Astrocyte of the spinal cord (primary cell): ENCODE measurements around the gene NPR2.

ENCODE experiments used
- DNase-seq: peaks from one replicate; pipeline ENCODE4 v3.0.0; 2011; ENCODE audit warnings: low read depth, low spot score
- H3K4me3 ChIP-seq: 2 replicates; pipeline ENCODE4 v1.5.1; 2011; ENCODE audit warnings: low read depth, mild to moderate bottlenecking, low read length, moderate library complexity
- CTCF ChIP-seq: IDR thresholded peaks from 2 replicates; pipeline ENCODE4 v1.5.1; 2012; ENCODE audit warnings: low read depth, mild to moderate bottlenecking, low read length, inconsistent platforms
- in situ Hi-C: cut with HindIII; loops from 2 replicates; pipeline ENCODE4 v1.10.0; 2017; ENCODE audit warnings: low sequenced_read_pairs

Gene NPR2

GRCh38 chr9:35840881-35841644 is 49.7 kb downstream of the NPR2 start:
- no peak for TF ChIP-seq CTCF
- in situ Hi-C loops, result no loop called here
- no peak for DNase-seq
- H3K4me3 ChIP-seq, result no peak overlapping the region

- in situ Hi-C loops, result no loop called here
- H3K4me3 ChIP-seq, result no peak overlapping the region
- no peak for DNase-seq
- no peak for TF ChIP-seq CTCF
These were observed 50.2 kb downstream of the NPR2 start for GRCh38 chr9:35841645-35841900.

GRCh38 chr9:35842020-35842745 is 50.8 kb downstream of the NPR2 start:
- H3K4me3 ChIP-seq, result no peak overlapping the region
- no peak for TF ChIP-seq CTCF
- no peak for DNase-seq
- in situ Hi-C loops, result no loop called here

GRCh38 chr9:35842795-35843194 is 51.4 kb downstream of the NPR2 start:
- DNase-seq, result no peak
- TF ChIP-seq CTCF, result no peak
- in situ Hi-C loops, result no loop called here
- no peak overlapping the region for H3K4me3 ChIP-seq

- H3K4me3 ChIP-seq, result no peak overlapping the region
These were observed 53.4 kb downstream of the NPR2 start for GRCh38 chr9:35844628-35845270.

More at GRCh38 chr9:35844628-35845270, 53.4 kb downstream of the NPR2 start:
- peak; percentile 89 for DNase-seq
- no peak for TF ChIP-seq CTCF
- in situ Hi-C loops, result no loop called here
